Colonic mucosa (tissue), 4 donors: Measurements from ENCODE around the gene COL23A1. TPM values are rescaled to one million over a fixed set of nuclear protein-coding genes. Genes with fewer than 3 reads are reported as not detected.

ENCODE experiments used
- DNase-seq: peaks from one replicate; pipeline ENCODE4 v3.0.0-alpha.2; 2020
- H3K27ac ChIP-seq: fragments of 200-600 bp; one replicate; pipeline ENCODE4 v1.8.0; 2021
- H3K27me3 ChIP-seq: fragments of 200-600 bp; one replicate; pipeline ENCODE4 v1.8.0; 2021
- H3K36me3 ChIP-seq: fragments of 200-600 bp; one replicate; pipeline ENCODE4 v1.8.0; 2021
- H3K4me1 ChIP-seq: fragments of 200-600 bp; one replicate; pipeline ENCODE4 v1.8.0; 2021; ENCODE audit warnings: mild to moderate bottlenecking
- H3K4me3 ChIP-seq: fragments of 200-600 bp; one replicate; pipeline ENCODE4 v1.8.0; 2021
- H3K9ac ChIP-seq, 2 donors: one replicate each; pipeline ENCODE4 v1.7.0; 2013; ENCODE audit warnings: control low read depth in 2 of 2, low read depth in 2 of 2, low read length in 2 of 2
- H3K9me3 ChIP-seq: fragments of 200-600 bp; one replicate; pipeline ENCODE4 v1.8.0; 2021
- CTCF ChIP-seq: fragments of 200-600 bp; IDR thresholded peaks from one replicate; pipeline ENCODE4 v1.8.0; 2022; ENCODE audit warnings: antibody characterized with exemption, mild to moderate bottlenecking
- intact Hi-C: fragments of 100-400 bp; cut with DNase I; formaldehyde crosslinking; loops from one replicate; pipeline ENCODE4 v1.14.1; 2022
- total RNA-seq, 2 donors: library from RNA; stranded (reverse); fragmentation: NEBNext Ultra II Directional in 1 of 2; extraction: Animal tissue kit (Norgen Biotek cat#: 25700) in 1 of 2; gene quantifications; one replicate each; pipeline ENCODE4 v1.2.1, GENCODE V29; 2021
- donor health status: healthy.
- donor health status: DM: no; HTN: no; CAD: no.
- donor health status: DM: no; HTN: no; CAD: no.

COL23A1 gene
- total RNA-seq, 2 donors from 2014 or later: 0.37 to 0.49 TPM

GRCh38 chr5:178548746-178549145, 41.4 kb downstream of the COL23A1 start:
- Histone ChIP-seq H3K27me3 (no peaks in the 10 kb centered on the region), H3K36me3 (no peaks in the 10 kb centered on the region), H3K9ac (no peak overlapping the region), H3K9me3 (no peaks in the 10 kb centered on the region), H3K4me1 (no peaks in the 10 kb centered on the region), H3K4me3 (no peak overlapping the region), H3K27ac (no peak overlapping the region)
- DNase-seq: no peak
- TF ChIP-seq CTCF: no peak
- intact Hi-C loops: no loop called here

GRCh38 chr5:178547753-178548415, 42.3 kb downstream of the COL23A1 start:
- H3K9me3 ChIP-seq: no peaks in the 10 kb centered on the region
- no peaks in the 10 kb centered on the region for H3K36me3 ChIP-seq
- H3K27ac ChIP-seq: no peak overlapping the region
- no peak for DNase-seq
- no peak for TF ChIP-seq CTCF
- H3K9ac ChIP-seq: no peak overlapping the region
- no peaks in the 10 kb centered on the region for H3K27me3 ChIP-seq
- no peak overlapping the region for H3K4me3 ChIP-seq
- no peaks in the 10 kb centered on the region for H3K4me1 ChIP-seq
- intact Hi-C loops: no loop called here

GRCh38 chr5:178547052-178547666, 43.0 kb downstream of the COL23A1 start:
- Histone ChIP-seq H3K27me3 (no peaks in the 10 kb centered on the region), H3K4me1 (no peaks in the 10 kb centered on the region), H3K9ac (no peak overlapping the region), H3K4me3 (no peak overlapping the region), H3K36me3 (no peaks in the 10 kb centered on the region), H3K9me3 (no peaks in the 10 kb centered on the region), H3K27ac (no peak overlapping the region)
- TF ChIP-seq CTCF: no peak
- DNase-seq: no peak
- intact Hi-C loops: no loop called here

GRCh38 chr5:178546675-178547033, 43.5 kb downstream of the COL23A1 start:
- DNase-seq: no peak
- Histone ChIP-seq H3K9me3 (no peaks in the 10 kb centered on the region), H3K27me3 (no peaks in the 10 kb centered on the region), H3K36me3 (no peaks in the 10 kb centered on the region), H3K9ac (no peak overlapping the region), H3K4me1 (no peaks in the 10 kb centered on the region), H3K4me3 (no peak overlapping the region), H3K27ac (no peak overlapping the region)
- intact Hi-C loops: no loop called here
- no peak for TF ChIP-seq CTCF

GRCh38 chr5:178545941-178546674, 44.1 kb downstream of the COL23A1 start:
- no peak overlapping the region for H3K9ac ChIP-seq
- H3K27ac ChIP-seq: no peak overlapping the region
- intact Hi-C loops: no loop called here
- H3K9me3 ChIP-seq: no peaks in the 10 kb centered on the region
- no peak for TF ChIP-seq CTCF
- no peak for DNase-seq
- H3K4me3 ChIP-seq: no peak overlapping the region
- H3K27me3 ChIP-seq: no peaks in the 10 kb centered on the region
- no peaks in the 10 kb centered on the region for H3K36me3 ChIP-seq
- H3K4me1 ChIP-seq: no peaks in the 10 kb centered on the region
